Stimulated activated CD4-positive, alpha-beta T cell treated with anti-CD3 and anti-CD28 coated beads, Interleukin-15, amount 100 ng/mL, for 48 hours (primary cell): Measurements from ENCODE around the gene CCDC28B.
"Not testable (repeated sequence)": the region's sequence is repeated elsewhere in the genome, so short reads cannot be mapped to it uniquely, and the experiment has no call there.

Source experiments
- DNase-seq, 2 donors: peaks; one replicate each; pipeline ENCODE4 v3.0.0-alpha.2; 2020; ENCODE audit warnings: low read depth in 2 of 2

The CCDC28B gene

GRCh38 chr1:32200226-32201010, at the start of gene CCDC28B:
Gene CCDC28B (plus strand): TSS chr1:32200595. CDS start chr1:32201936, 1,341 bp downstream.
- DNase-seq, result peak in 1 of 2 donors; percentile 27

GRCh38 chr1:32150847-32151246, 49.5 kb upstream of the CCDC28B start:
- no peak for DNase-seq

GRCh38 chr1:32151319-32151787, 49.0 kb upstream of the CCDC28B start:
- DNase-seq, result no peak

GRCh38 chr1:32159189-32159588, 41.2 kb upstream of the CCDC28B start:
- no peak for DNase-seq

- DNase-seq, result no peak
These were observed 37.0 kb upstream of the CCDC28B start for GRCh38 chr1:32163405-32163804.

GRCh38 chr1:32165633-32166032, 34.8 kb upstream of the CCDC28B start:
- DNase-seq, result not testable (repeated sequence)

GRCh38 chr1:32170991-32171390, 29.4 kb upstream of the CCDC28B start:
- no peak for DNase-seq

GRCh38 chr1:32172621-32173245, 27.7 kb upstream of the CCDC28B start:
- no peak for DNase-seq

- DNase-seq, result no peak
These were observed 21.8 kb upstream of the CCDC28B start for GRCh38 chr1:32178380-32179192.

GRCh38 chr1:32179193-32179442, 21.3 kb upstream of the CCDC28B start:
- DNase-seq, result no peak

GRCh38 chr1:32179443-32180185, 20.8 kb upstream of the CCDC28B start, which contains the start of gene TXLNA:
Gene TXLNA (plus strand): TSS chr1:32179675. CDS start chr1:32180346, 671 bp downstream.
- peak; percentile 86 to 90 for DNase-seq

- DNase-seq, result peak; percentile 10 to 21
These were observed 20.0 kb upstream of the CCDC28B start for GRCh38 chr1:32180186-32181060.

- no peak for DNase-seq
These were observed 19.3 kb upstream of the CCDC28B start for GRCh38 chr1:32181065-32181464.

- DNase-seq, result no peak
These were observed 18.8 kb upstream of the CCDC28B start for GRCh38 chr1:32181563-32181962.

- no peak for DNase-seq
These were observed 18.3 kb upstream of the CCDC28B start for GRCh38 chr1:32182060-32182459.

- no peak for DNase-seq
These were observed 15.7 kb upstream of the CCDC28B start for GRCh38 chr1:32184650-32185049.

GRCh38 chr1:32186077-32186476, 14.3 kb upstream of the CCDC28B start:
- no peak for DNase-seq

- DNase-seq, result no peak
These were observed 13.9 kb upstream of the CCDC28B start for GRCh38 chr1:32186491-32186890.

- no peak for DNase-seq
These were observed 12.5 kb upstream of the CCDC28B start for GRCh38 chr1:32187850-32188249.

- DNase-seq, result no peak
These were observed 8.0 kb upstream of the CCDC28B start for GRCh38 chr1:32192220-32192948.
